Esophagus muscularis mucosa (tissue), 4 donors: ENCODE data around the gene PRPH. TPM values are rescaled to one million over a fixed set of nuclear protein-coding genes. Genes with fewer than 3 reads are reported as not detected.

Experiments
- DNase-seq: peaks from one replicate; pipeline ENCODE4 v3.0.0-alpha.2; 2017; ENCODE audit errors: extremely low spot score
- H3K27ac ChIP-seq, 4 donors: fragments of 200-600 bp; sonication (generic); replicated peaks in 1 of 4; 1 replicate in 3 of 4; 2 replicates in 1 of 4; pipeline ENCODE4 v1.5.1; 2016 to 2019; ENCODE audit warnings: mild to moderate bottlenecking in 1 of 4
- H3K27me3 ChIP-seq, 4 donors: fragments of 200-600 bp; sonication (generic); one replicate each; pipeline versions ENCODE4 v1.5.1 to v1.6.0; 2016 to 2019
- H3K36me3 ChIP-seq, 4 donors: fragments of 200-600 bp; sonication (generic); one replicate each; pipeline ENCODE4 v1.5.1; 2016 to 2019
- H3K4me1 ChIP-seq, 4 donors: fragments of 200-600 bp; sonication (generic); one replicate each; pipeline ENCODE4 v1.5.1; 2016 to 2019
- H3K4me3 ChIP-seq, 4 donors: fragments of 200-600 bp; sonication (generic); 1 replicate in 2 of 4; 2 replicates in 2 of 4; pipeline ENCODE4 v1.5.1; 2016 to 2019; ENCODE audit warnings: mild to moderate bottlenecking in 4 of 4, moderate library complexity in 1 of 4
- H3K9me3 ChIP-seq, 4 donors: fragments of 200-600 bp; sonication (generic); 1 replicate in 3 of 4; 2 replicates in 1 of 4; pipeline ENCODE4 v1.5.1; 2016 to 2019
- CTCF ChIP-seq, 3 experiments: fragments of 200-600 bp in 2 of 3; fragments of 450-650 bp in 1 of 3; sonication (generic) in 2 of 3; IDR thresholded peaks; one replicate each; pipeline ENCODE4 v1.5.1; 2017 to 2019; ENCODE audit warnings: antibody characterized with exemption in 3 of 3, mild to moderate bottlenecking in 2 of 3, moderate library complexity in 1 of 3
- EP300 ChIP-seq: sonication (generic); formaldehyde crosslinking; IDR thresholded peaks from one replicate; pipeline ENCODE4 v1.6.1; 2017; ENCODE audit warnings: antibody characterized with exemption
- POLR2A ChIP-seq: fragments of 450-650 bp; IDR thresholded peaks from one replicate; pipeline ENCODE4 v1.6.1; 2017; ENCODE audit warnings: antibody characterized with exemption, moderate library complexity, mild to moderate bottlenecking, low read depth
- POLR2AphosphoS5 ChIP-seq, 2 donors: sonication (generic); formaldehyde crosslinking; IDR thresholded peaks; one replicate each; pipeline ENCODE4 v1.6.1; 2017; ENCODE audit warnings: antibody characterized with exemption in 2 of 2
- WGBS: methylation state at CpG from one replicate; pipeline ENCODE4 v1.1.5; 2018; 5-methylcytosine and 5-hydroxymethylcytosine counted together
- intact Hi-C: fragments of 100-400 bp; cut with DNase I; formaldehyde crosslinking; loops from one replicate; pipeline ENCODE4 v1.15.1; 2023
- total RNA-seq, 4 donors: library from RNA; depleted of rRNA; stranded (reverse); fragments of >200 nt; gene quantifications; one replicate each; pipeline versions ENCODE4 v1.1.0 to v1.2.1, GENCODE V29; 2016

Gene PRPH
- total RNA-seq, 4 donors from 2014 or later: 9.9 to 24.5 (median 10.4) TPM

GRCh38 chr12:49296836-49297694 is 2.1 kb downstream of the PRPH start:
- WGBS: 8% methylated on average over 10 of the region's 77 CpGs
- Histone ChIP-seq H3K4me1 (peaks cover 28 to 51% (median 41%) of the 10 kb centered on the region in 4 donors), H3K27me3 (peaks cover 0 to 78% (median 42%) of the 10 kb centered on the region in 4 donors), H3K27ac (no peak overlapping the region), H3K36me3 (no peaks in the 10 kb centered on the region), H3K4me3 (peak overlapping the region; percentile 7 to 47 (median 30)), H3K9me3 (no peaks in the 10 kb centered on the region)
- intact Hi-C loops: no loop called here
- no peak for DNase-seq
- TF ChIP-seq EP300 (no peak), POLR2A (no peak), POLR2AphosphoS5 (IDR thresholded peaks at IDR 0.05) (no peak), CTCF (IDR thresholded peaks at IDR 0.05) (no peak)

GRCh38 chr12:49297695-49298060 is 2.7 kb downstream of the PRPH start:
- 31% methylated on average over 8 of the region's 8 CpGs for WGBS
- no peaks in the 10 kb centered on the region for H3K9me3 ChIP-seq
- peaks cover 0 to 84% (median 42%) of the 10 kb centered on the region in 4 donors for H3K27me3 ChIP-seq
- no peaks in the 10 kb centered on the region for H3K36me3 ChIP-seq
- intact Hi-C loops: no loop called here
- H3K4me3 ChIP-seq: peak overlapping the region in 3 of 4 donors; percentile 29 to 47 (median 31)
- DNase-seq: no peak
- peaks cover 28 to 50% (median 39%) of the 10 kb centered on the region in 4 donors for H3K4me1 ChIP-seq
- H3K27ac ChIP-seq: no peak overlapping the region
- TF ChIP-seq CTCF (IDR thresholded peaks at IDR 0.05) (no peak), EP300 (no peak), POLR2A (no peak), POLR2AphosphoS5 (IDR thresholded peaks at IDR 0.05) (no peak)

GRCh38 chr12:49298160-49298559 is 3.2 kb downstream of the PRPH start:
- Histone ChIP-seq H3K9me3 (no peaks in the 10 kb centered on the region), H3K27ac (no peak overlapping the region), H3K36me3 (no peaks in the 10 kb centered on the region), H3K4me1 (peaks cover 23 to 45% (median 34%) of the 10 kb centered on the region in 4 donors), H3K27me3 (peaks cover 0 to 89% (median 42%) of the 10 kb centered on the region in 4 donors), H3K4me3 (no peak overlapping the region)
- no peak for TF ChIP-seq CTCF (IDR thresholded peaks at IDR 0.05)
- no peak for TF ChIP-seq POLR2AphosphoS5 (IDR thresholded peaks at IDR 0.05)
- TF ChIP-seq POLR2A: no peak
- no peak for TF ChIP-seq EP300
- no peak for DNase-seq
- intact Hi-C loops: no loop called here
- 55% methylated on average over 4 of the region's 6 CpGs for WGBS

GRCh38 chr12:49301760-49302159 is 6.8 kb downstream of the PRPH start:
- WGBS: 77% methylated on average over 4 of the region's 4 CpGs
- DNase-seq: no peak

More at GRCh38 chr12:49301760-49302159, 6.8 kb downstream of the PRPH start:
- Histone ChIP-seq H3K9me3 (no peaks in the 10 kb centered on the region), H3K4me1 (peaks cover 10 to 15% (median 13%) of the 10 kb centered on the region in 4 donors), H3K4me3 (no peak overlapping the region), H3K27me3 (peaks cover 0 to 86% (median 26%) of the 10 kb centered on the region in 4 donors), H3K27ac (no peak overlapping the region), H3K36me3 (no peaks in the 10 kb centered on the region)
- intact Hi-C loops: no loop called here
- no peak for TF ChIP-seq EP300
- no peak for TF ChIP-seq CTCF (IDR thresholded peaks at IDR 0.05)
- no peak for TF ChIP-seq POLR2A
- no peak for TF ChIP-seq POLR2AphosphoS5 (IDR thresholded peaks at IDR 0.05)
